Keratinocyte (primary cell): ENCODE results near the gene PAM16. TPM values are rescaled to one million over a fixed set of nuclear protein-coding genes. Genes with fewer than 3 reads are reported as not detected.
"Not testable (repeated sequence)": the region's sequence is repeated elsewhere in the genome, so short reads cannot be mapped to it uniquely, and the experiment has no call there.

Source experiments
- DNase-seq: peaks from one replicate; pipeline ENCODE4 v3.0.0-alpha.2; 2011; ENCODE audit warnings: low read depth, missing footprints, low spot score
- FAIRE-seq: peaks from 2 replicates; lab custom pipeline; 2011; peaks lifted over from hg19 to GRCh38; lab: Jason Lieb, UNC
- H2AFZ ChIP-seq: 2 replicates; pipeline ENCODE4 v1.6.0; 2012; ENCODE audit warnings: low read length, control low read depth, inconsistent platforms; ENCODE audit not compliant: control insufficient read depth
- H3K27ac ChIP-seq: 2 replicates; pipeline ENCODE4 v1.5.1; 2011; ENCODE audit warnings: low read length; ENCODE audit not compliant: control insufficient read depth, insufficient read depth
- H3K27me3 ChIP-seq: 3 replicates; pipeline ENCODE4 v1.6.0; 2011; ENCODE audit warnings: low read length; ENCODE audit not compliant: control insufficient read depth, insufficient read depth; ENCODE audit errors: extremely low read depth
- H3K36me3 ChIP-seq, 2 experiments: 2 replicates in 1 of 2; 3 replicates in 1 of 2; pipeline ENCODE4 v1.5.1; 2011; ENCODE audit warnings: low read length in 2 of 2, mild to moderate bottlenecking in 1 of 2; ENCODE audit not compliant: control insufficient read depth in 2 of 2, insufficient read depth in 2 of 2; ENCODE audit errors: extremely low read depth in 1 of 2
- H3K4me1 ChIP-seq: 3 replicates; pipeline ENCODE4 v1.5.1; 2011; ENCODE audit warnings: low read length; ENCODE audit not compliant: control insufficient read depth, insufficient read depth; ENCODE audit errors: extremely low read depth
- H3K4me2 ChIP-seq: 3 replicates; pipeline ENCODE4 v1.6.0; 2011; ENCODE audit warnings: low read depth, low read length; ENCODE audit not compliant: control insufficient read depth, insufficient read depth; ENCODE audit errors: extremely low read depth
- H3K4me3 ChIP-seq, 3 experiments: fragments of 200-600 bp in 1 of 3; sonication (generic) in 1 of 3; 2 replicates in 2 of 3; 3 replicates in 1 of 3; pipeline ENCODE4 v1.5.1; 2011 to 2016; ENCODE audit warnings: low read length in 3 of 3, mild to moderate bottlenecking in 3 of 3, control low read depth in 2 of 3, inconsistent platforms in 1 of 3, low read depth in 1 of 3, mixed read lengths in 1 of 3, mixed run types in 1 of 3, moderate library complexity in 1 of 3; ENCODE audit not compliant: control insufficient read depth in 2 of 3, insufficient read depth in 2 of 3; ENCODE audit errors: extremely low read depth in 1 of 3
- H3K79me2 ChIP-seq: 2 replicates; pipeline ENCODE4 v1.6.0; 2012; ENCODE audit warnings: low read length; ENCODE audit not compliant: control insufficient read depth, insufficient read depth
- H3K9ac ChIP-seq: 3 replicates; pipeline ENCODE4 v1.6.0; 2011; ENCODE audit warnings: low read length; ENCODE audit not compliant: control insufficient read depth, insufficient read depth; ENCODE audit errors: extremely low read depth
- H3K9me1 ChIP-seq: 3 replicates; pipeline ENCODE4 v1.6.0; 2011; ENCODE audit warnings: low read length; ENCODE audit not compliant: control insufficient read depth, insufficient read depth; ENCODE audit errors: extremely low read depth
- H3K9me3 ChIP-seq: 2 replicates; pipeline ENCODE4 v1.5.1; 2012; ENCODE audit warnings: low read depth, low read length; ENCODE audit not compliant: control insufficient read depth
- H4K20me1 ChIP-seq: 3 replicates; pipeline ENCODE4 v1.6.0; 2011; ENCODE audit warnings: low read length; ENCODE audit not compliant: control insufficient read depth, insufficient read depth; ENCODE audit errors: extremely low read depth
- EZH2 ChIP-seq: IDR thresholded peaks from one replicate; pipeline ENCODE4 v1.6.1; 2012; ENCODE audit warnings: inconsistent platforms, mild to moderate bottlenecking, low read length, moderate library complexity
- dilution Hi-C: fragments of 300-500 bp; cut with MboI; formaldehyde crosslinking; loops from one replicate; pipeline ENCODE4 v1.7.0; 2020; ENCODE audit warnings: low sequenced_read_pairs; ENCODE audit not compliant: extremely low pct_ligation_motif_present
- polyA plus RNA-seq, 5 experiments: library from polyadenylated mRNA; depleted of rRNA in 3 of 5; stranded (reverse) in 3 of 5; stranded (forward) in 1 of 5; unstranded in 1 of 5; fragments of >200 nt; gene quantifications; 1 replicate in 1 of 5; 2 replicates in 3 of 5; 3 replicates in 1 of 5; pipeline versions ENCODE4 v1.2.1 to v1.2.3, GENCODE V29; 2011 to 2012; ENCODE audit warnings: missing spikeins in 2 of 5, low read depth in 1 of 5, low replicate concordance in 1 of 5
- TF ChIP-seq, protein P1 (sequence below), 3 experiments: IDR thresholded peaks in 1 of 3; conservative IDR thresholded peaks in 1 of 3; optimal IDR thresholded peaks in 1 of 3; 2 replicates in 2 of 3; 3 replicates in 1 of 3; pipeline versions ENCODE3 to v1.5.1; 2011; ENCODE audit warnings: low read length in 3 of 3, mild to moderate bottlenecking in 3 of 3, moderate library complexity in 2 of 3, control low read depth in 1 of 3, inconsistent platforms in 1 of 3; ENCODE audit not compliant: insufficient read depth in 2 of 3; ENCODE audit errors: extremely low read depth in 1 of 3

PAM16 gene
- polyA plus RNA-seq, 1 donor (not counting 4 experiments of a cell fraction or from before 2014, with no cell fraction given), result 32.7 TPM

DNA sequence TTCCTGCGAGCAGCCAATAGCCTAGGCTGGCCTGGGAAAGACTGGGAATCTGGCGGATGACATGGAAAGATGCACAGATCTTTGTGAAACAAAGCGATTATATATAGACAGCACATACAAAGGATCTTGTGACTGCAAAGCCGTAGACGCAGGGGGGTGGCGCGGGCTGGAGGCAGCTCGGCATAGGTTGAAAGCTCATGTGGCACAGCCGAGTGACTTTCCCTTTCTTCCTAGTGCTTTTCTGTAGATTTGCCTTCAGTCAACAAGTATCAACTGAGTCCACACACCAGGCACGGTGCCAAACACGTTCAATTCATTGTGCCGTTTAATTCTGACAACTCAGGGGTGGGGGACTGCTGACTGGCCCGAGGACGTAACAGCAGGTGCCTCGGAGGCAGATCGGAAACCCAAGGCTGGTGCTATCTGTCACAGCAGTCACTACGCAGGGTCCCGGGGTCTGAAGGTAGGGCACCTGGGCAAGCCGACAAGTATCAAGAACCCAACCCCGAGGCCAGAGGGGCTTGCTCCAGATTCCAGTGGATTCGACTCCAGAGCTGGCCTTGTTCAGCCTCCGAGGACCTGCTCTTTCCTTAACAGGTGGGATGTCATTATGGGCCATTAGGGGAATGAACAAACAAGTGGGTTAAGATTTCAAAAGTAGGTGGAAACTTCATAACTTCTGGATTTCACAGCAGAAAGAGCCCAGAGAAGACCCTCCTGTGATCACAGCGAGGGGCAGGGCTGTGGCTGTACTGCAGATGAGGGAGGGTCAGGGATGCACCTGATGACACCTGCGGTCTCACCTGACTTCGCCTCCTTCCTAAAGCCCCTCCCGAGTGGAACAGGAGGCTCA is 5.9 kb downstream of the PAM16 start:
- FAIRE-seq, result no peak
- Histone ChIP-seq H3K27ac (no peak overlapping the region), H3K4me2 (no peak overlapping the region), H3K27me3 (no peaks in the 10 kb centered on the region), H2AFZ (no peak overlapping the region), H4K20me1 (peaks cover 27% of the 10 kb centered on the region), H3K36me3 (peaks cover 13 to 27% of the 10 kb centered on the region in 2 experiments), H3K79me2 (peaks cover 73% of the 10 kb centered on the region), H3K4me1 (peaks cover 8% of the 10 kb centered on the region), H3K9me3 (no peaks in the 10 kb centered on the region), H3K9ac (no peak overlapping the region), H3K4me3 (no peak overlapping the region), H3K9me1 (no peaks in the 10 kb centered on the region)
- no peak for TF ChIP-seq EZH2
- TF ChIP-seq, protein P1, sequence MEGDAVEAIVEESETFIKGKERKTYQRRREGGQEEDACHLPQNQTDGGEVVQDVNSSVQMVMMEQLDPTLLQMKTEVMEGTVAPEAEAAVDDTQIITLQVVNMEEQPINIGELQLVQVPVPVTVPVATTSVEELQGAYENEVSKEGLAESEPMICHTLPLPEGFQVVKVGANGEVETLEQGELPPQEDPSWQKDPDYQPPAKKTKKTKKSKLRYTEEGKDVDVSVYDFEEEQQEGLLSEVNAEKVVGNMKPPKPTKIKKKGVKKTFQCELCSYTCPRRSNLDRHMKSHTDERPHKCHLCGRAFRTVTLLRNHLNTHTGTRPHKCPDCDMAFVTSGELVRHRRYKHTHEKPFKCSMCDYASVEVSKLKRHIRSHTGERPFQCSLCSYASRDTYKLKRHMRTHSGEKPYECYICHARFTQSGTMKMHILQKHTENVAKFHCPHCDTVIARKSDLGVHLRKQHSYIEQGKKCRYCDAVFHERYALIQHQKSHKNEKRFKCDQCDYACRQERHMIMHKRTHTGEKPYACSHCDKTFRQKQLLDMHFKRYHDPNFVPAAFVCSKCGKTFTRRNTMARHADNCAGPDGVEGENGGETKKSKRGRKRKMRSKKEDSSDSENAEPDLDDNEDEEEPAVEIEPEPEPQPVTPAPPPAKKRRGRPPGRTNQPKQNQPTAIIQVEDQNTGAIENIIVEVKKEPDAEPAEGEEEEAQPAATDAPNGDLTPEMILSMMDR (optimal IDR thresholded peaks at IDR 0.05 in 1 of 3, IDR thresholded peaks at IDR 0.05 in 1 of 3, conservative IDR thresholded peaks at IDR 0.05 in 1 of 3; ENCODE audit: extremely low read depth in 1 of 3, insufficient read depth in 2 of 3, low read length in 3 of 3), result no peak
- dilution Hi-C loops, result no loop called here
- DNase-seq, result no peak

DNA sequence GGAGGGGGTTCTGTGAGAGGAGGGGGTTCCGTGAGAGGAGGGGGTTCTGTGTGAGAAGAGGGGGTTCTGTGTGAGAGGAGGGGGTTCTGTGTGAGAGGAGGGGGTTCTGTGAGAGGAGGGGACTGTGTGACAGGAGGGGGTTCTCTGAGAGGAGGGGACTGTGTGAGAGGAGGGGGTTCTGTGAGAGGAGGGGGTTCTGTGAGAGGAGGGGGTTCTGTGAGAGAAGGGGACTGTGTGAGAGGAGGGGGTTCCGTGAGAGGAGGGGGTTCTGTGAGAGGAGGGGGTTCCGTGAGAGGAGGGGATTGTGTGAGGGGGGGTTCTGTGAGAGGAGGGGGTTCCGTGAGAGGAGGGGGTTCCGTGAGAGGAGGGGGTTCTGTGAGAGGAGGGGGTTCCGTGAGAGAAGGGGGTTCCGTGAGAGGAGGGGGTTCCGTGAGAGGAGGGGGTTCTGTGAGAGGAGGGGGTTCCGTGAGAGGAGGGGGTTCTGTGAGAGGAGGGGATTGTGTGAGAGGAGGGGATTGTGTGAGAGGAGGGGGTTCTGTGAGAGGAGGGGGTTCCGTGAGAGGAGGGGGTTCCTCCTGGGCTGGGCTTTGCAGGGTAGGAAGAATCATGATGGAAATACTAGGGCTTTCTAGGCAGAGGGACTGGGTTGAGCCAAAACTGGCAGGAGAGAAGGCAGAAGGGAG is 6.7 kb downstream of the PAM16 start:
- H3K9me1 ChIP-seq, FAIRE-seq, dilution Hi-C loops, H3K4me1 ChIP-seq, DNase-seq, H2AFZ ChIP-seq, H3K4me3 ChIP-seq, H3K4me2 ChIP-seq, H3K27ac ChIP-seq, H3K9me3 ChIP-seq, H3K9ac ChIP-seq, H3K27me3 ChIP-seq: not testable (repeated sequence)
- peaks cover 27% of the 10 kb centered on the region for H4K20me1 ChIP-seq
- peaks cover 13 to 28% of the 10 kb centered on the region in 2 experiments for H3K36me3 ChIP-seq
- H3K79me2 ChIP-seq, result peaks cover 67% of the 10 kb centered on the region
